ENCODE data around the gene ZNF805. TPM values are rescaled to one million over a fixed set of nuclear protein-coding genes. Genes with fewer than 3 reads are reported as not detected.
A peak's percentile ranks its signal among the peaks of the same experiment; 100 is the strongest.
"Not testable (repeated sequence)": the region's sequence is repeated elsewhere in the genome, so short reads cannot be mapped to it uniquely, and the experiment has no call there.

The ZNF805 gene
- 26.9 and 39.7 TPM in 2 replicates for total RNA-seq

- DNase-seq = peak; percentile 97
Observed at GRCh38 chr19:57240311-57241090, at the start of gene ZNF805. ZNF805 (plus strand) TSS chr19:57240632; CDS start chr19:57240892, 260 bp downstream.

GRCh38 chr19:57191141-57192076 is 49.0 kb upstream of the ZNF805 start, which contains the start of gene ZNF264:
ZNF264 (plus strand) TSS chr19:57191500; CDS start chr19:57191914, 414 bp downstream.
- DNase-seq = peak; percentile 93

GRCh38 chr19:57192077-57192420 is 48.4 kb upstream of the ZNF805 start:
- DNase-seq = peak; percentile 14

- no peak for DNase-seq
Observed at GRCh38 chr19:57192993-57193392, 47.4 kb upstream of the ZNF805 start.

- DNase-seq = not testable (repeated sequence)
Observed at GRCh38 chr19:57197874-57198273, 42.6 kb upstream of the ZNF805 start.

GRCh38 chr19:57202160-57202559 is 38.3 kb upstream of the ZNF805 start:
- DNase-seq = no peak

GRCh38 chr19:57210381-57210780 is 30.1 kb upstream of the ZNF805 start:
- DNase-seq = no peak

GRCh38 chr19:57212109-57212508 is 28.3 kb upstream of the ZNF805 start:
- no peak for DNase-seq

- no peak for DNase-seq
Observed at GRCh38 chr19:57227502-57227901, 12.9 kb upstream of the ZNF805 start.

- no peak for DNase-seq
Observed at GRCh38 chr19:57231686-57232085, 8.7 kb upstream of the ZNF805 start.

- no peak for DNase-seq
Observed at GRCh38 chr19:57233207-57233606, 7.2 kb upstream of the ZNF805 start.

GRCh38 chr19:57239982-57240310 is 486 bp upstream of the ZNF805 start:
- DNase-seq = no peak

GRCh38 chr19:57241176-57241575 is 744 bp downstream of the ZNF805 start:
- DNase-seq = peak; percentile 37

GRCh38 chr19:57242821-57243220 is 2.4 kb downstream of the ZNF805 start:
- DNase-seq = no peak

- no peak for DNase-seq
Observed at GRCh38 chr19:57244513-57244912, 4.1 kb downstream of the ZNF805 start.

- no peak for DNase-seq
Observed at GRCh38 chr19:57245066-57245465, 4.6 kb downstream of the ZNF805 start.

- DNase-seq = no peak
Observed at GRCh38 chr19:57245959-57246358, 5.5 kb downstream of the ZNF805 start.

- DNase-seq = no peak
Observed at GRCh38 chr19:57248646-57249045, 8.2 kb downstream of the ZNF805 start.

GRCh38 chr19:57249329-57249728 is 8.9 kb downstream of the ZNF805 start:
- no peak for DNase-seq

- DNase-seq = not testable (repeated sequence)
Observed at GRCh38 chr19:57253767-57254166, 13.3 kb downstream of the ZNF805 start.

- no peak for DNase-seq
Observed at GRCh38 chr19:57262044-57262443, 21.6 kb downstream of the ZNF805 start.

- no peak for DNase-seq
Observed at GRCh38 chr19:57263244-57263741, 22.9 kb downstream of the ZNF805 start.

- no peak for DNase-seq
Observed at GRCh38 chr19:57267291-57267690, 26.9 kb downstream of the ZNF805 start.

All from dermis blood vessel endothelial cell (primary cell).